Kidney tubule cell (primary cell): Measurements from ENCODE around the gene RFK.
"Not testable (repeated sequence)": the region's sequence is repeated elsewhere in the genome, so short reads cannot be mapped to it uniquely, and the experiment has no call there.

Experiments used
- DNase-seq: peaks from one replicate; pipeline ENCODE4 v3.0.0-alpha.2; 2018; ENCODE audit warnings: low spot score

RFK gene

GRCh38 chr9:76394195-76394959 is at the start of gene RFK:
Gene RFK, minus strand, starts transcription at chr9:76394426. Its CDS starts 255 bp downstream, at chr9:76394171.
- peak; percentile 95 for DNase-seq

- DNase-seq, result no peak
Observed at GRCh38 chr9:76443887-76444286, 49.7 kb upstream of the RFK start.

- DNase-seq, result peak; percentile 95
Observed at GRCh38 chr9:76441551-76442322, 47.5 kb upstream of the RFK start.

GRCh38 chr9:76438841-76439588 is 44.8 kb upstream of the RFK start:
- DNase-seq, result no peak

- not testable (repeated sequence) for DNase-seq
Observed at GRCh38 chr9:76437017-76437699, 42.9 kb upstream of the RFK start.

GRCh38 chr9:76434897-76435296 is 40.7 kb upstream of the RFK start:
- DNase-seq, result not testable (repeated sequence)

GRCh38 chr9:76433836-76434235 is 39.6 kb upstream of the RFK start:
- DNase-seq, result peak; percentile 57

GRCh38 chr9:76433406-76433805 is 39.2 kb upstream of the RFK start:
- no peak for DNase-seq

- DNase-seq, result no peak
Observed at GRCh38 chr9:76431601-76432000, 37.4 kb upstream of the RFK start.

GRCh38 chr9:76426807-76427419 is 32.7 kb upstream of the RFK start:
- DNase-seq, result no peak

- no peak for DNase-seq
Observed at GRCh38 chr9:76425677-76426453, 31.6 kb upstream of the RFK start.

- no peak for DNase-seq
Observed at GRCh38 chr9:76424491-76424890, 30.3 kb upstream of the RFK start.

- DNase-seq, result no peak
Observed at GRCh38 chr9:76423216-76424177, 29.3 kb upstream of the RFK start.

GRCh38 chr9:76419782-76420380 is 25.7 kb upstream of the RFK start:
- peak; percentile 26 for DNase-seq

- no peak for DNase-seq
Observed at GRCh38 chr9:76417394-76417793, 23.2 kb upstream of the RFK start.

GRCh38 chr9:76415731-76416130 is 21.5 kb upstream of the RFK start:
- peak; percentile 23 for DNase-seq

- peak; percentile 17 for DNase-seq
Observed at GRCh38 chr9:76415154-76415553, 20.9 kb upstream of the RFK start.

GRCh38 chr9:76414661-76415060 is 20.4 kb upstream of the RFK start:
- DNase-seq, result no peak

GRCh38 chr9:76413658-76414057 is 19.4 kb upstream of the RFK start:
- no peak for DNase-seq
